Suppressor macrophage treated with lipopolysaccharide for 4 hours (primary cell): ENCODE results near the gene VWA2.
"Not testable (repeated sequence)": the region's sequence is repeated elsewhere in the genome, so short reads cannot be mapped to it uniquely, and the experiment has no call there.

Experiments
- DNase-seq: peaks from one replicate; pipeline ENCODE4 v3.0.0-alpha.2; 2020

Gene VWA2

GRCh38 chr10:114322344-114322743, 83.3 kb downstream of the VWA2 start:
- no peak for DNase-seq

- no peak for DNase-seq
Observed at GRCh38 chr10:114323023-114323422, 84.0 kb downstream of the VWA2 start.

GRCh38 chr10:114326795-114327194, 87.7 kb downstream of the VWA2 start:
- DNase-seq = no peak

GRCh38 chr10:114327537-114328440, 88.7 kb downstream of the VWA2 start:
- no peak for DNase-seq

GRCh38 chr10:114328441-114328812, 89.4 kb downstream of the VWA2 start:
- no peak for DNase-seq

GRCh38 chr10:114328874-114329273, 89.8 kb downstream of the VWA2 start:
- no peak for DNase-seq

GRCh38 chr10:114329634-114330365, 90.7 kb downstream of the VWA2 start:
- no peak for DNase-seq

GRCh38 chr10:114332301-114333192, 93.5 kb downstream of the VWA2 start:
- no peak for DNase-seq

GRCh38 chr10:114333441-114333840, 94.4 kb downstream of the VWA2 start:
- DNase-seq = not testable (repeated sequence)

GRCh38 chr10:114334301-114334700, 95.2 kb downstream of the VWA2 start:
- DNase-seq = no peak

- DNase-seq = no peak
Observed at GRCh38 chr10:114335614-114336013, 96.6 kb downstream of the VWA2 start.

- no peak for DNase-seq
Observed at GRCh38 chr10:114336823-114337509, 97.9 kb downstream of the VWA2 start.

GRCh38 chr10:114337510-114338462, 98.7 kb downstream of the VWA2 start:
- no peak for DNase-seq

- no peak for DNase-seq
Observed at GRCh38 chr10:114340816-114341215, 101.8 kb downstream of the VWA2 start.
